CD4-positive, CD25-positive, alpha-beta regulatory T cell (primary cell): ENCODE data around the gene SLC25A3. TPM values are rescaled to one million over a fixed set of nuclear protein-coding genes. Genes with fewer than 3 reads are reported as not detected.
"Not testable (repeated sequence)": the region's sequence is repeated elsewhere in the genome, so short reads cannot be mapped to it uniquely, and the experiment has no call there.

Experiments
- ATAC-seq, 2 donors: fragments of 150-1000 bp; cut with Tn5 transposase; one replicate each; pipeline ENCODE4 v1.10.0; 2021; ENCODE audit warnings: low read depth in 2 of 2, moderate number of reproducible peaks in 2 of 2, moderate library complexity in 1 of 2
- DNase-seq, 3 donors: peaks; one replicate each; pipeline versions ENCODE4 v3.0.0 to v3.0.0-alpha.2; 2012 to 2022; ENCODE audit warnings: mixed read lengths in 1 of 3
- H3K27ac ChIP-seq: one replicate; pipeline ENCODE4 v1.7.0; 2013; ENCODE audit warnings: mild to moderate bottlenecking, low read length; ENCODE audit not compliant: insufficient read depth, poor library complexity, severe bottlenecking
- H3K27me3 ChIP-seq: one replicate; pipeline ENCODE4 v1.7.0; 2013; ENCODE audit warnings: low read length; ENCODE audit not compliant: control insufficient read depth, insufficient read depth
- H3K36me3 ChIP-seq: one replicate; pipeline ENCODE4 v1.7.0; 2013; ENCODE audit warnings: mild to moderate bottlenecking, low read length, moderate library complexity; ENCODE audit not compliant: control insufficient read depth, insufficient read depth
- H3K4me1 ChIP-seq: 2 replicates; pipeline ENCODE4 v1.7.0; 2013; ENCODE audit warnings: mild to moderate bottlenecking, low read length; ENCODE audit not compliant: insufficient read depth, control insufficient read depth, poor library complexity, severe bottlenecking
- H3K4me3 ChIP-seq: one replicate; pipeline ENCODE4 v1.7.0; 2013; ENCODE audit warnings: low read depth, mild to moderate bottlenecking, low read length, moderate library complexity
- H3K9me3 ChIP-seq, 2 experiments: 1 replicate in 1 of 2; 2 replicates in 1 of 2; pipeline ENCODE4 v1.7.0; 2013; ENCODE audit warnings: low read length in 2 of 2, mild to moderate bottlenecking in 1 of 2, moderate library complexity in 1 of 2; ENCODE audit not compliant: control insufficient read depth in 2 of 2
- H3K27ac Mint-ChIP-seq, 3 donors: one replicate each; pipeline ENCODE4 v1.8.0; 2020 to 2022; ENCODE audit warnings: mild to moderate bottlenecking in 3 of 3, mixed read lengths in 3 of 3, moderate library complexity in 2 of 3
- H3K27me3 Mint-ChIP-seq: one replicate; pipeline ENCODE4 v1.8.0; 2022; ENCODE audit warnings: mild to moderate bottlenecking, mixed read lengths
- H3K36me3 Mint-ChIP-seq: one replicate; pipeline ENCODE4 v1.8.0; 2020; ENCODE audit warnings: mixed read lengths
- H3K4me1 Mint-ChIP-seq, 4 donors: one replicate each; pipeline ENCODE4 v1.8.0; 2020 to 2022; ENCODE audit warnings: mixed read lengths in 4 of 4, mild to moderate bottlenecking in 1 of 4
- H3K4me3 Mint-ChIP-seq, 4 donors: one replicate each; pipeline ENCODE4 v1.8.0; 2020 to 2022; ENCODE audit warnings: mild to moderate bottlenecking in 4 of 4, mixed read lengths in 4 of 4, moderate library complexity in 3 of 4
- H3K9me3 Mint-ChIP-seq, 7 donors: one replicate each; pipeline ENCODE4 v1.8.0; 2020 to 2022; ENCODE audit warnings: mixed read lengths in 7 of 7, mild to moderate bottlenecking in 3 of 7, moderate library complexity in 2 of 7
- polyA plus RNA-seq, 4 donors: library from polyadenylated mRNA; unstranded; fragments of 300-500 nt; fragmentation: Illumina TruSeq; gene quantifications; one replicate each; pipeline ENCODE4 v1.2.3, GENCODE V29; 2021
- total RNA-seq: library from RNA; stranded (reverse); gene quantifications from one replicate; pipeline ENCODE4 v1.2.3, GENCODE V29; 2022

The SLC25A3 gene
- total and polyA plus RNA-seq, 5 donors from 2014 or later: 315 to 491 (median 356) TPM

DNA sequence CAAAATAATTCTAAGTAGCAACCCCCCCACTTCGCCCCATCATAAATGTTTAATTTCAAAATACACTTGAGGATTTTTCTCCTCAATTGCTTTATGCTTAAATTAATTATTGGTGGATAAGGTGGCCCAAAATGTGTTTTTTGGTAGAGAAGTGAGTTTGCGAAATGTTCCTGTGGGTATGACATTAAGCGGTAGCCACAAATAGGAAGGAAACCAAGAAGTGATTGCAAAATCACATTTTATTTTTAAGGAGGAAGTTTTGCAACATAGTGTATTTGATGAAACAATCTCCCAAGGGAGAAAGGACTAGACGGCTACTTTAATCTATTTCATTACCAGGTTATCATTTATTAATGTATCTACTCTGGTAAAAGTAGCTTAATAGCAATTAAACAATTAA lies 25.5 kb downstream of the SLC25A3 start:
- ATAC-seq: no peak
- no peak overlapping the region for H3K27ac Mint-ChIP-seq

DNA sequence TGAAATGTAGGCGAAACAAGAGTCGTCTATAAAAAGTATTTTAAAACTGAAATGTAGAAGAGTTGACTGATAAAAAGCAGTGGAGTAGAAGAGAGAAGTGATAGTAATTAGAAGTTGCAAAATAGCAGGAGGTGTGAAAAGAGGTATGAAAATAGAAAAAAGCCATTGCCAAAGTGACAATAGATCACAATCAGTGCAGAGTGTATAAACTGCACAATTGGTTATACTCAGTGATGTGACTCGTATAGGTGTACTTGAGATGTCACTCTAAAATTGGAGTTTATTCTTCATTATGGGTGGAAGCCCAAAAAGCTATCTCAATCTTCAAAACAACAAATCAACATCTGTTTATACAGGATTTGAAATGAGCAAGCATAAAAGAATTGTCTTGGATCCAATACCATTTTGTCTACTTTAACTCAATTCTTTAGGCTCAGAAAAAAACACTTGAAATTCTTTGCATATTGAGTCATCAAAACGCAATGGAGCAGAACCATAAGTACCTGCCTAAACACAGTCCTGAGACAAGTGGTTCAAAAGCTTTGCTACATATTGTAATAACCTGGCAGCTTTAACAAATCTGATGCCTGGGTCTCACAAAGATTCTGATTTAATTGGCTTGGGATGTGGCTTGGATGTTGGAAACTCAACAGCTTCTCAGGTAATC lies 42.3 kb downstream of the SLC25A3 start:
- H3K4me3 ChIP-seq: no peak overlapping the region
- H3K27me3 ChIP-seq: no peaks in the 10 kb centered on the region
- H3K4me1 Mint-ChIP-seq: peaks cover 3 to 42% (median 23%) of the 10 kb centered on the region in 4 donors
- peaks cover 7% of the 10 kb centered on the region for H3K36me3 Mint-ChIP-seq
- ATAC-seq: no peak
- H3K36me3 ChIP-seq: peaks cover 15% of the 10 kb centered on the region
- H3K4me3 Mint-ChIP-seq: no peak overlapping the region
- H3K4me1 ChIP-seq: no peaks in the 10 kb centered on the region
- DNase-seq: no peak
- H3K9me3 ChIP-seq: no peaks in the 10 kb centered on the region
- no peak overlapping the region for H3K27ac ChIP-seq
- H3K27me3 Mint-ChIP-seq: no peaks in the 10 kb centered on the region
- no peaks in the 10 kb centered on the region for H3K9me3 Mint-ChIP-seq
- no peak overlapping the region for H3K27ac Mint-ChIP-seq

More for the DNA sequence above, 25.5 kb downstream of the SLC25A3 start:
- Mint-ChIP-seq H3K4me3 (no peak overlapping the region), H3K27me3 (no peaks in the 10 kb centered on the region), H3K36me3 (no peaks in the 10 kb centered on the region), H3K9me3 (no peaks in the 10 kb centered on the region), H3K4me1 (peaks cover 0 to 8% (median 4%) of the 10 kb centered on the region in 4 donors)
- no peak for DNase-seq
- Histone ChIP-seq H3K27me3 (no peaks in the 10 kb centered on the region), H3K9me3 (no peaks in the 10 kb centered on the region), H3K4me3 (no peak overlapping the region), H3K36me3 (no peaks in the 10 kb centered on the region), H3K27ac (no peak overlapping the region), H3K4me1 (no peaks in the 10 kb centered on the region)

- peaks cover 3 to 54% (median 34%) of the 10 kb centered on the region in 4 donors for H3K4me1 Mint-ChIP-seq
- Histone ChIP-seq H3K4me3 (no peak overlapping the region), H3K9me3 (no peaks in the 10 kb centered on the region), H3K27ac (no peak overlapping the region), H3K4me1 (no peaks in the 10 kb centered on the region), H3K27me3 (no peaks in the 10 kb centered on the region), H3K36me3 (peaks cover 14% of the 10 kb centered on the region)
- no peak overlapping the region for H3K4me3 Mint-ChIP-seq
- H3K27me3 Mint-ChIP-seq: no peaks in the 10 kb centered on the region
- H3K36me3 Mint-ChIP-seq: peaks cover 7% of the 10 kb centered on the region
- ATAC-seq: no peak
- no peak overlapping the region for H3K27ac Mint-ChIP-seq
- no peak for DNase-seq
- H3K9me3 Mint-ChIP-seq: no peaks in the 10 kb centered on the region
Observed at GRCh38 chr12:98637068-98637467, 43.6 kb downstream of the SLC25A3 start.

GRCh38 chr12:98638009-98638408 lies 44.5 kb downstream of the SLC25A3 start:
- H3K4me3 Mint-ChIP-seq: no peak overlapping the region
- H3K27me3 ChIP-seq: no peaks in the 10 kb centered on the region
- H3K4me3 ChIP-seq: no peak overlapping the region
- peaks cover 3 to 62% (median 37%) of the 10 kb centered on the region in 4 donors for H3K4me1 Mint-ChIP-seq
- H3K36me3 Mint-ChIP-seq: peaks cover 7% of the 10 kb centered on the region
- ATAC-seq (no peak), DNase-seq (no peak)
- peak overlapping the region in 2 of 3 donors; percentile 8 to 40 for H3K27ac Mint-ChIP-seq
- peaks cover 10% of the 10 kb centered on the region for H3K36me3 ChIP-seq
- H3K9me3 Mint-ChIP-seq: no peaks in the 10 kb centered on the region
- H3K27ac ChIP-seq: no peak overlapping the region
- no peaks in the 10 kb centered on the region for H3K9me3 ChIP-seq
- no peaks in the 10 kb centered on the region for H3K4me1 ChIP-seq
- H3K27me3 Mint-ChIP-seq: no peaks in the 10 kb centered on the region

- Histone ChIP-seq H3K27me3 (no peaks in the 10 kb centered on the region), H3K36me3 (peaks cover 3% of the 10 kb centered on the region), H3K27ac (no peak overlapping the region), H3K4me1 (peaks cover 12% of the 10 kb centered on the region), H3K9me3 (no peaks in the 10 kb centered on the region), H3K4me3 (no peak overlapping the region)
- peak overlapping the region in 1 of 4 donors; percentile 28 for H3K4me3 Mint-ChIP-seq
- ATAC-seq (no peak), DNase-seq (no peak)
- no peaks in the 10 kb centered on the region for H3K27me3 Mint-ChIP-seq
- H3K4me1 Mint-ChIP-seq: peaks cover 3 to 66% (median 41%) of the 10 kb centered on the region in 4 donors
- H3K9me3 Mint-ChIP-seq: no peaks in the 10 kb centered on the region
- no peak overlapping the region for H3K27ac Mint-ChIP-seq
- H3K36me3 Mint-ChIP-seq: no peaks in the 10 kb centered on the region
Observed at GRCh38 chr12:98639491-98639890, 46.0 kb downstream of the SLC25A3 start.

DNA sequence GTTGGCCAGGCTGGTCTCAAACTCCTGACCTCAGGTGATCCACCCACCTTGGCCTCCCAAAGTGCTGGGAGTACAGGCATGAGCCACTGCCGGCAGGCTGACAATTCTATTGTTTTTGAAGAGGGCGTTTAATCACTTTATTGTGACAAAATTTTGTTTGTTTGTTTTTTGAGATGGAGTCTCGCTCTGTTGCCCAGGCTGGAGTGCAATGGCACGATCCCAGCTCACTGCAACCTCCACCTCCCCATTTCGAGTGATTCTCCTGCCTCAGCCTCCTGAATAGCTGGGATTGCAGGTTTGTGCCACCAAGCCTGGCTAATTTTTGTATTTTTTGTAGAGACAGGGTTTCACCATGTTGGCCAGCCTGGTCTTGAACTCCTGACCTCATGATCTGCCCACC lies 49.3 kb downstream of the SLC25A3 start:
- not testable (repeated sequence) for H3K36me3 ChIP-seq, ATAC-seq, H3K27ac ChIP-seq, H3K27me3 ChIP-seq, DNase-seq, H3K27me3 Mint-ChIP-seq, H3K36me3 Mint-ChIP-seq, H3K9me3 ChIP-seq, H3K9me3 Mint-ChIP-seq
- Mint-ChIP-seq H3K27ac (peak overlapping the region in 2 of 3 donors; percentile 14 to 62), H3K4me1 (peaks cover 8 to 64% (median 43%) of the 10 kb centered on the region in 4 donors), H3K4me3 (peak overlapping the region; percentile 98 to 100 (median 98))
- peaks cover 34% of the 10 kb centered on the region for H3K4me1 ChIP-seq
- peak overlapping the region; percentile 26 for H3K4me3 ChIP-seq

- peak overlapping the region; percentile 92 for H3K4me3 ChIP-seq
- ATAC-seq (peak; percentile 0 to 3), DNase-seq (no peak)
- no peaks in the 10 kb centered on the region for H3K9me3 ChIP-seq
- peak overlapping the region; percentile 83 for H3K27ac ChIP-seq
- H3K4me1 ChIP-seq: peaks cover 34% of the 10 kb centered on the region
- Mint-ChIP-seq H3K27ac (peak overlapping the region; percentile 74 to 96 (median 96)), H3K4me1 (peaks cover 12 to 65% (median 49%) of the 10 kb centered on the region in 4 donors), H3K36me3 (peaks cover 4% of the 10 kb centered on the region), H3K4me3 (peak overlapping the region; percentile 98 to 100 (median 98)), H3K27me3 (no peaks in the 10 kb centered on the region), H3K9me3 (no peaks in the 10 kb centered on the region)
- H3K27me3 ChIP-seq: no peaks in the 10 kb centered on the region
- peaks cover 7% of the 10 kb centered on the region for H3K36me3 ChIP-seq
Observed at GRCh38 chr12:98644433-98644711, 50.9 kb downstream of the SLC25A3 start.
